Neural progenitor cell (in vitro differentiated cells): Measurements from ENCODE around the gene KIAA0753.

Experiments
- EZH2 ChIP-seq: fragments of 200-600 bp; sonication (generic); IDR thresholded peaks from 2 replicates; pipeline ENCODE4 v1.6.1; 2017; ENCODE audit warnings: antibody characterized with exemption, mild to moderate bottlenecking, moderate library complexity
- EZH2phosphoT487 ChIP-seq: fragments of 200-600 bp; sonication (generic); IDR thresholded peaks from 2 replicates; pipeline ENCODE4 v1.6.1; 2017; ENCODE audit warnings: antibody characterized with exemption
- TF ChIP-seq, protein P1 (sequence below): fragments of 200-600 bp; sonication (generic); IDR thresholded peaks from 2 replicates; pipeline ENCODE4 v1.5.1; 2017; ENCODE audit warnings: antibody characterized with exemption, mild to moderate bottlenecking

DNA sequence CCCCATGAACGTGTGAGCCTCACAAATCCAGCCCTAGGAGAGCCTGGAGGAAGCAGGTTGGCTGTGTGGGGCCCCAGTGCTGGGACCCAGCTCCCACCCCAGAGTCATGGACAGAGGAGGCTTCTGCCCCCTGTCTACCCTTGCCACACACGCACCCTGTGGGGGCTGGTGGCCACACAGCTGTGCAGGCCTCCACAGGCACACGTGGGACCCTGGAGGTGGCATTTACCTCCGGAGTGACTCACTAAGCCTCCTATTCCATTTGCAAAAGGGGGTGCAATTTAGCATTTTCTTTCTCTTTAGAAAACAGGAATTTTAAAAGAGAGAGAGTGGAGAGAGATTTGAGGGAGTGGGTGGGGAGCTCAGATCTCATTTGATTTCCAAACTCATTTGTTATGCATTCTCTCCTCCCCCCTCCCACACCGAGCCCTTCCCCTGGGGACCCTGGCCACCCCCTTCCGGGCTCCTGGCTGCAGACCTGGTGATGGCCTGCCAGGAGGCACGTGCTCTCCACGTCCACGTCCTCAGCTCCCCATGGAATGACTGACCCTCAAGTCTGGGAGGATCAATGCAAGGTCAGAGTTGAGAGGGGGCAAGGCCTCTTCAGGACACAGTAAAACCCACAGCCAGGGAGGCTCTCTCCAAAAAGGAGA is 91.0 kb downstream of the KIAA0753 start:
- TF ChIP-seq EZH2: no peak
- TF ChIP-seq, protein P1, sequence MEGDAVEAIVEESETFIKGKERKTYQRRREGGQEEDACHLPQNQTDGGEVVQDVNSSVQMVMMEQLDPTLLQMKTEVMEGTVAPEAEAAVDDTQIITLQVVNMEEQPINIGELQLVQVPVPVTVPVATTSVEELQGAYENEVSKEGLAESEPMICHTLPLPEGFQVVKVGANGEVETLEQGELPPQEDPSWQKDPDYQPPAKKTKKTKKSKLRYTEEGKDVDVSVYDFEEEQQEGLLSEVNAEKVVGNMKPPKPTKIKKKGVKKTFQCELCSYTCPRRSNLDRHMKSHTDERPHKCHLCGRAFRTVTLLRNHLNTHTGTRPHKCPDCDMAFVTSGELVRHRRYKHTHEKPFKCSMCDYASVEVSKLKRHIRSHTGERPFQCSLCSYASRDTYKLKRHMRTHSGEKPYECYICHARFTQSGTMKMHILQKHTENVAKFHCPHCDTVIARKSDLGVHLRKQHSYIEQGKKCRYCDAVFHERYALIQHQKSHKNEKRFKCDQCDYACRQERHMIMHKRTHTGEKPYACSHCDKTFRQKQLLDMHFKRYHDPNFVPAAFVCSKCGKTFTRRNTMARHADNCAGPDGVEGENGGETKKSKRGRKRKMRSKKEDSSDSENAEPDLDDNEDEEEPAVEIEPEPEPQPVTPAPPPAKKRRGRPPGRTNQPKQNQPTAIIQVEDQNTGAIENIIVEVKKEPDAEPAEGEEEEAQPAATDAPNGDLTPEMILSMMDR: no peak
- no peak for TF ChIP-seq EZH2phosphoT487
